B cell (primary cell): ENCODE data around the gene CEP170. TPM values are rescaled to one million over a fixed set of nuclear protein-coding genes. Genes with fewer than 3 reads are reported as not detected.
"Not testable (repeated sequence)": the region's sequence is repeated elsewhere in the genome, so short reads cannot be mapped to it uniquely, and the experiment has no call there.

ENCODE experiments used
- ATAC-seq: fragments of 200-7000 bp; cut with Tn5 transposase; one replicate; pipeline ENCODE4 v1.10.0; 2021; ENCODE audit warnings: low read depth, mild to moderate bottlenecking, moderate number of reproducible peaks, moderate library complexity
- CTCF ChIA-PET: fragments of 350-600 bp; sonication (Branson Sonifier 250); formaldehyde crosslinking; loops from one replicate; lab custom pipeline; 2021; ENCODE audit warnings: antibody characterized with exemption, inconsistent platforms; lab: Charles Lee
- POLR2A ChIA-PET: fragments of 350-600 bp; sonication (Branson Sonifier 250); formaldehyde crosslinking; loops from one replicate; lab custom pipeline; 2021; ENCODE audit warnings: antibody characterized with exemption; lab: Charles Lee
- DNase-seq: peaks from one replicate; pipeline ENCODE4 v3.0.0; 2013
- H2AFZ ChIP-seq: 2 replicates; pipeline ENCODE4 v1.6.1; 2012; ENCODE audit warnings: mild to moderate bottlenecking, low read depth, low read length; ENCODE audit not compliant: insufficient read depth, poor library complexity, severe bottlenecking
- H3K27ac ChIP-seq, 2 donors: 1 replicate in 1 of 2; 2 replicates in 1 of 2; pipeline ENCODE4 v1.5.1; 2012 to 2013; ENCODE audit warnings: low read length in 2 of 2, mild to moderate bottlenecking in 2 of 2, moderate library complexity in 1 of 2
- H3K27me3 ChIP-seq, 4 experiments: fragments of 200-600 bp in 1 of 4; sonication (generic) in 1 of 4; replicated peaks in 1 of 4; 1 replicate in 2 of 4; 2 replicates in 2 of 4; pipeline versions ENCODE4 v1.6.1 to v1.7.0; 2013 to 2016; ENCODE audit warnings: low read length in 3 of 4, mild to moderate bottlenecking in 2 of 4, mixed read lengths in 1 of 4, moderate library complexity in 1 of 4; ENCODE audit not compliant: insufficient read depth in 4 of 4, control insufficient read depth in 3 of 4; ENCODE audit errors: control extremely low read depth in 1 of 4
- H3K36me3 ChIP-seq, 2 experiments: replicated peaks in 1 of 2; 1 replicate in 1 of 2; 2 replicates in 1 of 2; pipeline versions ENCODE4 v1.6.1 to v1.7.1; 2013; ENCODE audit warnings: low read length in 1 of 2; ENCODE audit not compliant: insufficient read depth in 2 of 2, control insufficient read depth in 1 of 2; ENCODE audit errors: control extremely low read depth in 1 of 2, extremely low read depth in 1 of 2
- H3K4me1 ChIP-seq, 2 donors: fragments of 200-600 bp in 1 of 2; sonication (generic) in 1 of 2; 1 replicate in 1 of 2; 2 replicates in 1 of 2; pipeline versions ENCODE4 v1.5.1 to v1.6.1; 2013 to 2017; ENCODE audit warnings: low read length in 2 of 2; ENCODE audit not compliant: control insufficient read depth in 2 of 2, insufficient read depth in 2 of 2
- H3K4me2 ChIP-seq: replicated peaks from 2 replicates; pipeline ENCODE3; 2012; ENCODE audit warnings: mild to moderate bottlenecking, low read depth, low read length; ENCODE audit not compliant: poor library complexity, severe bottlenecking
- H3K4me3 ChIP-seq, 5 experiments: fragments of 200-600 bp in 1 of 5; sonication (generic) in 1 of 5; 1 replicate in 3 of 5; 2 replicates in 2 of 5; pipeline versions ENCODE4 v1.5.1 to v1.7.0; 2011 to 2016; ENCODE audit warnings: low read length in 4 of 5, mild to moderate bottlenecking in 4 of 5, low read depth in 2 of 5, control low read depth in 1 of 5, moderate library complexity in 1 of 5; ENCODE audit not compliant: insufficient read depth in 1 of 5; ENCODE audit errors: control extremely low read depth in 1 of 5, extremely low read depth in 1 of 5
- H3K79me2 ChIP-seq: fragments of 200-600 bp; sonication (generic); one replicate; pipeline ENCODE4 v1.6.0; 2016; ENCODE audit warnings: low read length; ENCODE audit not compliant: control insufficient read depth, insufficient read depth
- H3K9ac ChIP-seq: fragments of 200-600 bp; sonication (generic); 2 replicates; pipeline ENCODE4 v1.6.1; 2017; ENCODE audit warnings: mild to moderate bottlenecking, low read length, moderate library complexity
- H3K9me3 ChIP-seq, 3 donors: one replicate each; pipeline versions ENCODE4 v1.6.1 to v1.7.1; 2013; ENCODE audit warnings: low read length in 2 of 3; ENCODE audit not compliant: control insufficient read depth in 2 of 3, insufficient read depth in 1 of 3; ENCODE audit errors: control extremely low read depth in 1 of 3
- H4K20me1 ChIP-seq: 2 replicates; pipeline ENCODE4 v1.6.0; 2012; ENCODE audit warnings: mild to moderate bottlenecking, low read length; ENCODE audit not compliant: insufficient read depth, control insufficient read depth, poor library complexity, severe bottlenecking
- H3K27ac Mint-ChIP-seq: one replicate; pipeline ENCODE4 v1.8.0; 2021; ENCODE audit warnings: mixed read lengths
- H3K27me3 Mint-ChIP-seq: one replicate; pipeline ENCODE4 v1.8.0; 2021; ENCODE audit warnings: mixed read lengths
- H3K4me1 Mint-ChIP-seq: one replicate; pipeline ENCODE4 v1.8.0; 2021; ENCODE audit warnings: mixed read lengths
- H3K4me3 Mint-ChIP-seq: one replicate; pipeline ENCODE4 v1.8.0; 2021; ENCODE audit warnings: mixed read lengths
- H3K9me3 Mint-ChIP-seq: one replicate; pipeline ENCODE4 v1.8.0; 2022; ENCODE audit warnings: mixed read lengths; ENCODE audit not compliant: insufficient read depth
- EZH2 ChIP-seq: IDR thresholded peaks from 2 replicates; pipeline ENCODE4 v1.6.1; 2012; ENCODE audit warnings: borderline replicate concordance, low read depth, mild to moderate bottlenecking, moderate library complexity, low read length; ENCODE audit not compliant: insufficient read depth, poor library complexity, severe bottlenecking
- WGBS: methylation state at CpG from one replicate; pipeline ENCODE4 v1.1.5; 2013; ENCODE audit warnings: missing lambda C conversion rate; ENCODE audit not compliant: insufficient coverage; 5-methylcytosine and 5-hydroxymethylcytosine counted together
- intact Hi-C: fragments of 100-400 bp; cut with micrococcal nuclease; formaldehyde crosslinking; loops from one replicate; pipeline ENCODE4 v1.10.0; 2022
- polyA plus RNA-seq: library from polyadenylated mRNA; depleted of rRNA; stranded (reverse); fragments of >200 nt; gene quantifications from 2 replicates; pipeline ENCODE4 v1.2.3, GENCODE V29; 2012
- total RNA-seq, 2 donors: library from RNA; stranded (reverse); fragments of 120-200 nt in 1 of 2; gene quantifications; 1 replicate in 1 of 2; 2 replicates in 1 of 2; pipeline versions ENCODE4 v1.2.3 to v1.2.4, GENCODE V29; 2013 to 2022
- TF ChIP-seq, protein P1 (sequence below): fragments of 200-600 bp; IDR thresholded peaks from one replicate; pipeline ENCODE4 v1.8.0; 2022; ENCODE audit warnings: antibody characterized with exemption, mild to moderate bottlenecking

CEP170 gene
- total and polyA plus RNA-seq, 2 donors (not counting 1 experiment from before 2014, with no cell fraction given) = 27.3 to 145 TPM

DNA sequence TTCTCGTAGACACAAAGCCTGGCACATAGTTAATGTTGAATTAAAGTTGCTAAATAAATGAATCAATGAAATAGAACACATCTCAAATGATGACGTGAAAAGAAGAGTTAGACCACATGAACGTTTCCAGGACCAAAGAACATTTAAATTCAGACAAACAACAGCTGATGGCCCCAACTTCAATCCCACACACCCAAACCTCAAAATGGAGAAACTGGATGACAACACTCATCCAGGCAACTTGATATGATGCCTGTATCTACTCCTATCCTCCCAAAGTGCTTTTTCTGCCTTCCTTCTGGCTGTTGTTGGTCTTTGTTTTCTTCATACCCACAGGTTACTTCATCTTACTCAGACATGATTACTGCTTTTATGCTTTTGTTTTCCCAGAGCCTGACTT is 71.9 kb downstream of the CEP170 start:
- H3K4me3 ChIP-seq, H3K27me3 Mint-ChIP-seq, H3K4me1 Mint-ChIP-seq, H3K27me3 ChIP-seq, H3K79me2 ChIP-seq, H3K36me3 ChIP-seq, POLR2A ChIA-PET, H3K9ac ChIP-seq, H3K4me3 Mint-ChIP-seq, H2AFZ ChIP-seq, H3K27ac Mint-ChIP-seq, DNase-seq, H3K9me3 Mint-ChIP-seq, H3K4me2 ChIP-seq, H3K9me3 ChIP-seq, H4K20me1 ChIP-seq, CTCF ChIA-PET, ATAC-seq, H3K4me1 ChIP-seq, intact Hi-C loops, H3K27ac ChIP-seq: not testable (repeated sequence)
- no CpG with 5 or more reads among the region's 3 CpGs for WGBS

DNA sequence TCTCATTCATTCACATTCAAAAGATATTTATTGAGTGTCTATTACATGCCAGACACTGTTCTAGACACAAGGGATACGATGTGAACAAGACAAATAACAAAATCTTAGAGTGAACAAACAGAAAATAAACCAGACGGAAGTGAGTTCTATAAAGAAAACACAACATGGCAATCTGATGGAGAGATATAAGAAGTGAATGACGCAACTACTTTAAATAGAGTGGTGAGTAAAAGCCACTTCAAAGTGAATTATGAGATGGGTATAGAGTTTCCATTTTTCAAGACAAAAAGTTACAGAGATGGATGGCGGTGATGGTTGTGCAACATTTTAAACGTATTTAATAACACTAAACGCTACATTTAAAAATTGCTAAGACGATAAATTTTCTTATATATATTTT is 75.4 kb downstream of the CEP170 start:
- H3K4me1 Mint-ChIP-seq = no peaks in the 10 kb centered on the region
- Histone ChIP-seq H3K4me2 (no peak overlapping the region), H3K4me3 (no peak overlapping the region), H3K79me2 (no peaks in the 10 kb centered on the region), H3K27me3 (no peaks in the 10 kb centered on the region), H4K20me1 (no peaks in the 10 kb centered on the region), H3K36me3 (peaks cover 1 to 3% of the 10 kb centered on the region in 2 experiments), H3K9me3 (no peaks in the 10 kb centered on the region), H3K9ac (no peak overlapping the region), H2AFZ (no peak overlapping the region), H3K4me1 (no peaks in the 10 kb centered on the region), H3K27ac (no peak overlapping the region)
- no peak overlapping the region for H3K27ac Mint-ChIP-seq
- ChIA-PET POLR2A (no interaction called here), CTCF (no interaction called here)
- no peaks in the 10 kb centered on the region for H3K27me3 Mint-ChIP-seq
- DNase-seq (no peak), ATAC-seq (no peak)
- no peaks in the 10 kb centered on the region for H3K9me3 Mint-ChIP-seq
- no peak overlapping the region for H3K4me3 Mint-ChIP-seq
- intact Hi-C loops = no loop called here
- WGBS = 100% methylated on average over 1 of the region's 7 CpGs
- TF ChIP-seq, protein P1, sequence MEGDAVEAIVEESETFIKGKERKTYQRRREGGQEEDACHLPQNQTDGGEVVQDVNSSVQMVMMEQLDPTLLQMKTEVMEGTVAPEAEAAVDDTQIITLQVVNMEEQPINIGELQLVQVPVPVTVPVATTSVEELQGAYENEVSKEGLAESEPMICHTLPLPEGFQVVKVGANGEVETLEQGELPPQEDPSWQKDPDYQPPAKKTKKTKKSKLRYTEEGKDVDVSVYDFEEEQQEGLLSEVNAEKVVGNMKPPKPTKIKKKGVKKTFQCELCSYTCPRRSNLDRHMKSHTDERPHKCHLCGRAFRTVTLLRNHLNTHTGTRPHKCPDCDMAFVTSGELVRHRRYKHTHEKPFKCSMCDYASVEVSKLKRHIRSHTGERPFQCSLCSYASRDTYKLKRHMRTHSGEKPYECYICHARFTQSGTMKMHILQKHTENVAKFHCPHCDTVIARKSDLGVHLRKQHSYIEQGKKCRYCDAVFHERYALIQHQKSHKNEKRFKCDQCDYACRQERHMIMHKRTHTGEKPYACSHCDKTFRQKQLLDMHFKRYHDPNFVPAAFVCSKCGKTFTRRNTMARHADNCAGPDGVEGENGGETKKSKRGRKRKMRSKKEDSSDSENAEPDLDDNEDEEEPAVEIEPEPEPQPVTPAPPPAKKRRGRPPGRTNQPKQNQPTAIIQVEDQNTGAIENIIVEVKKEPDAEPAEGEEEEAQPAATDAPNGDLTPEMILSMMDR = no peak
- no peak for TF ChIP-seq EZH2

DNA sequence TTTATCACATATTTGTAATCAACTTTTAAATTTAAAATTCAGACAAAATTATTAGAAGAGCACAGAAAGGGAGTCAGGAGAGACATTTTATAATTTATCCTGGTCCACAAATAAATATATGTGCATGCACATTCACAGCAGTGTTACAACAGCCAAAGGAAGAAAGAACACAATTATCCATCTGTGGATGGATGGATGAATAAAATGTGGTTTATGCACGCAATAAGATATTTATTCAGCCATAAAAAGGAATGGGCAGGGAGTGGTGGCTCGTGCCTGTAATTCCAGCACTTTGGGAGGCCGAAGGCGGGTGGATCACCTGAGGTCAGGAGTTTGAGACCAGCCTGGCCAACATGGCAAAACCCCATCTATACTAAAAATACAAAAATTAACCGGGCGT is 77.3 kb downstream of the CEP170 start:
- H3K4me1 ChIP-seq, H2AFZ ChIP-seq, H3K4me3 ChIP-seq, H3K9ac ChIP-seq, H4K20me1 ChIP-seq, H3K4me2 ChIP-seq, POLR2A ChIA-PET, H3K27ac ChIP-seq, ATAC-seq, intact Hi-C loops, H3K27me3 ChIP-seq, H3K27ac Mint-ChIP-seq, H3K4me1 Mint-ChIP-seq, CTCF ChIA-PET, DNase-seq, H3K4me3 Mint-ChIP-seq, H3K9me3 Mint-ChIP-seq, H3K36me3 ChIP-seq, H3K9me3 ChIP-seq, H3K27me3 Mint-ChIP-seq, H3K79me2 ChIP-seq: not testable (repeated sequence)
- 90% methylated on average over 2 of the region's 6 CpGs for WGBS
